Upper lobe of left lung (tissue), 4 donors: Measurements from ENCODE around the gene GSDMA.

Experiments used
- CTCF ChIP-seq, 6 experiments: fragments of 450-650 bp in 4 of 6; fragments of 200-600 bp in 2 of 6; sonication (generic) in 2 of 6; IDR thresholded peaks; one replicate each; pipeline ENCODE4 v1.5.1; 2016 to 2019; ENCODE audit warnings: antibody characterized with exemption in 6 of 6
- EP300 ChIP-seq, 4 donors: sonication (generic); formaldehyde crosslinking; IDR thresholded peaks; one replicate each; pipeline ENCODE4 v1.5.1; 2017; ENCODE audit warnings: antibody characterized with exemption in 4 of 4, control low read depth in 2 of 4
- POLR2A ChIP-seq, 4 donors: fragments of 450-650 bp; IDR thresholded peaks; one replicate each; pipeline ENCODE4 v1.5.1; 2016 to 2017; ENCODE audit warnings: antibody characterized with exemption in 4 of 4, mild to moderate bottlenecking in 2 of 4

- TF ChIP-seq CTCF (IDR thresholded peaks at IDR 0.05): no peak
- TF ChIP-seq POLR2A (IDR thresholded peaks at IDR 0.05): no peak
- no peak for TF ChIP-seq EP300 (IDR thresholded peaks at IDR 0.05)
Measured at GRCh38 chr17:40020146-40020545, 57.3 kb downstream of the GSDMA start.
